Right renal cortex interstitium (tissue), 3 donors: ENCODE measurements around the gene UVRAG. TPM values are rescaled to one million over a fixed set of nuclear protein-coding genes. Genes with fewer than 3 reads are reported as not detected.

Source experiments
- DNase-seq, 3 donors: peaks; one replicate each; pipeline ENCODE4 v3.0.0-alpha.2; 2013; ENCODE audit warnings: low read depth in 3 of 3, low spot score in 2 of 3
- polyA plus RNA-seq, 3 donors: library from polyadenylated mRNA; unstranded; fragments of 120-200 nt; gene quantifications; one replicate each; pipeline ENCODE4 v1.2.1, GENCODE V29; 2013; ENCODE audit not compliant: insufficient read length in 3 of 3

Gene UVRAG
- polyA plus RNA-seq, 3 donors = 16.4 to 19.5 (median 17.5) TPM

DNA sequence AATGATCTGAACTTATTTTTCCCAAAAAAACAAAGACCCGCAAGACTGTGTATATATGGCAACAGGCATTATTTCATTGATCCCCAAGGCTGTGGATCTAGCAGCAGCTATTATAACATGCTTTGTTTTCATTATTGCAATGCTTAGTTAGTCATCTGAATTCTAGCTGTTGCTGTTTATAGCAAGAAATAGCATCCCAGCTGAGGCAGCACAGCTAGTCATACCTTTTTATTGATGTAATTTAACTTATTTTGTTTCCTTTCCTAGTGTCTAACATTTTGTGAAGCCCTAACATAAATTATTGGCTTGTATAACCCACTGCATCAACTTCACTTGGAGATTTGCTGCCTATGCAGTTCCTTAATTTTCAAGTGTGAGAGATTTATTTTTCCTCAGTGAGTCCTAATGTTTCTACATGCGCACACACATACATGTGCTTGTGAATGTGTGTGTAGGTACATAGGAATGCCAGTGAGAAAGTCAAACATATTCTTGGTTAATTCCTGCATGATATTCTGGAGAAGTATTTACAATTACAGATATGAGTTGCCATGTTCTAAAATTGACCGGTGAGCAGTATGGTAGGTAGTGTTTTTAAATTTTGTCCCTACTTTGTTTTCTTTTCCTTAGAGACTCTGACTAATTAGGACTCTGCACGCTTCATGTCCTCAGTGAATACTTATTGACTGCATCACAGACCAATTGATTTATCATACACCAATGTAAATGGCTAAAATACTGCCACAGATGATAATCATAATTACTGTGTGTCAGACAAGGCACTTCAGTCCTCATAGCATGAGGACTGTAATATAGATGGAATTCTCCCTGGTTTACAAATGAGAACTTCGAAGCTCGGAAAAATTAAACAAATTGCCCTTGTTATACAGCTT lies 272.0 kb downstream of the UVRAG start:
- DNase-seq = no peak

DNA sequence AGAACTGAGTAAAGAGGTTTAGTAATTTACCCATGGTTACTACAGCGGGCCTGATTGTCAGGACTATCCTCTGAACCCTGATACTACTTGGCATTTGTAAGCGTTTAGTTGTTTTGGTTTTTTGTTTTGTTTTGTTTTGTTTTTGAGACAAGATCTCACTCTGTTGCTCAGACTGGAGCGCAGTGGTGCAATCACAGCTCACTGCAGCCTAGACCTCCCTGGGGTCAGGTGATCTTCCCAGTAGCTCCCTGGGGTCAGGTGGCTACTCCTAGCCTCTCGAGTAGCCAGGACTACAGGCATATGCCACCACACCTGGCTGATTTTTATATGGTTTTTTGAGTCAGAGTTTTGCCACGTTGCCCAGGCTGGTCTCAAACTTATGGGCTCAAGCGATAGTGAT lies 272.7 kb downstream of the UVRAG start:
- no peak for DNase-seq

DNA sequence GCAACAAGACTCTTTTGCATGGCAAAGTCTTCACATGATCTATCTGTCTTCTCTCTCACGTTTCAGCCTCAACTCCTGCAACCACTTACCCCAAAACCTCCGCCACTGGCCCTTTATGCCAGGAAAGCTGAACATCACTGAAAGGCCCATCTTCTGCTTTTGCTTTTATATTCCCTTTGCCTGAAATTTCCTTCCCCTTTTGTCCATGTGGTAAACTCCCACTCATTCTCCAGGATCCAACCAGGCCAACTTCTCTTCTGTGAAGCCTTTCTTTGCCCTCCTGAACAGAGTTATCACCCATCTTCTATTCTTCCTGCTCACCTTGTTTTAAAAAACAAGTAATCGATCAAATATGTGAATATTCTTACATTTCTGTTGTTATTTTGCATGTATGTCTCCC lies 273.5 kb downstream of the UVRAG start:
- DNase-seq = no peak

DNA sequence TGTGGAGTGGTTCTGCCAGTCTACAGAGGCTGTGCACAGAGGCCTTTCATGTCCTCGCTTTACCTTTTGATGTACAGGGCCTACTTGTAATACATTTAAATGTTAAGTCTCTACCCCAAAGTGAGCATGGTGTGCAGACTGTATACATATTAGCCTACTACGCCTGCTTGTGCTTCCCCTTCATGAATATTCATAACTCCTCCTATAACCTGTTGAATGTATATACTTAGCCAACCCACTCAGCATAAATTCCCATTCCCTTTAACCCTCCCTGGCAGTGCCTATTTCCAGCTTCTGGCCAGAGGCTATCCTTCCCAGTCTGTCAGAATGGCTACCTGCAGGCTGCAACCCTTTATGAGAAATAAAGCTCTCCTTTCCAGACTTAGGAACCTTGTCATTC lies 275.2 kb downstream of the UVRAG start:
- no peak for DNase-seq

DNA sequence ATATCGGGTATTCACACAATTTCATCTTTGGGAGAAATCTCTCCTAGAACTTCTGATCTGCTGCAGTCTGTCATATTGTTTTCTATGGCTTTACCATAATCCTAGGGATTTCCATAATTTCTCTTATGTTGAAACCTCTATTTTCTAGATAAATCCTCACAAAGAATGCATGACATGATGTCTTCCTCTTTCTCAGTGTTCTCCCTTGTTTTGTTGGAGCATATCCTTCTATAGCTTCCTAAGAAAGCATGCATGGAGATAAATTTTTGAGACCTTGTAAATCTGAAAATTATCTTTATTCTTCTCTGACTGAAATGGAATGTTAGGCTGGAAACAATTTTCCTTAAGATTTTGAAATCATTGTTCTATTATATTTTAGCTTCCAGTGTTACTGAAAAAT lies 275.8 kb downstream of the UVRAG start:
- no peak for DNase-seq

DNA sequence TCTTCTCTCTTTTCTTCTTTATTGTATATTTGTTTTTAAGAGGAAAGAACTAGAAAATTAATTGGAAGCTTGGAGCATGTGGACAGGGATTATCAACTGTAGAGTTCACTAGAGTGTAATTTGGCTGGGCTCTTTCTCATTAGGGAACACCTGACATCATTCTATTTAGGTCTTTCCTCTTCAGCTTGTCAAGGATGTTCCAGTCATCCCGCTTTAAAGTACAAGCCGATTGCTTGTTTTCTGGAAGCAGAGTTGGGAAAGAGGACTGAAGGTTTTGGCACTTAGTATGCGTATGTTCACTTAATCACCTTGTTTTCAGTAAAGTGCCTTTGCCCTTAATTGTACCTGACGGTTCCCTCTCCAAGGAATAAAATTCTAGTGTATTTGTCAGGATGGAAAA lies 279.7 kb downstream of the UVRAG start:
- DNase-seq = no peak

DNA sequence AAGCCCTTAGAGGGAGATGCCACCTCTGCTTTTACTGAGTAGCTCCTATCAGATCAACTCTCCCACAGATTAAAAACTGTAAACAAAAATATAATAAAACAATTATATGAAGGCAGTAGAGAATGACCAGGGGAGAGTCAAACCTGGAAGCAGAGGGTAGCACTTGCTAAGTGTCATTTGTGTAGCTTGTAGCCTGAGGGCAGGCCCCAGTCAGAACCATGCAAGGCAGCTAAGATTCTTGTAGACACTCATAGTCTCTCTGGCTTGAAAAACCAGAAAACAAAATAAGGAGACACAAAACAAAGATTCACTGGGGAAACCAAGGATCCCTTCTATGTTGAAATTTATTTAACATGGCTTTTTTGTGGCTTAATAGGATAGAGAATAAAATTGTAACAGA lies 280.9 kb downstream of the UVRAG start:
- DNase-seq = no peak

DNA sequence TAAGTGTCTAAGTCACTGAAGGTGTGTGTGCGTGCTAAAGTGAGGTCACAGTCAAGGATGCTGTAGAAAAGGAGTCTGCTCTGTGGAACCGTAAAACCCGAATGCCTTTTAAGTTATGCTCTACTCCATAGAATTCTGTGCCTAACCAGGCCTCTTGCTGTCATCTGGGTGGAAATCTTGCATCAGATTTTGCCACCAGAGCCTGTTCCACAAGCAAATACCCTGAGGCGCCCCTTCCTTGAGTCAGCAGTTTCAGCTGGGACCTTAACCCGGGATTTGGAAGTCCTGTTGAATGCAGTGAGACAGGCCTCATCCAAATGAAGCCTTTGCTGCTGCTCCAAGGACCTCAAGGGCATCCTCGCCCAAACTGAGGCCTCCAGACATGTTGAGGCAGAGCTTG lies 281.5 kb downstream of the UVRAG start:
- DNase-seq = no peak

DNA sequence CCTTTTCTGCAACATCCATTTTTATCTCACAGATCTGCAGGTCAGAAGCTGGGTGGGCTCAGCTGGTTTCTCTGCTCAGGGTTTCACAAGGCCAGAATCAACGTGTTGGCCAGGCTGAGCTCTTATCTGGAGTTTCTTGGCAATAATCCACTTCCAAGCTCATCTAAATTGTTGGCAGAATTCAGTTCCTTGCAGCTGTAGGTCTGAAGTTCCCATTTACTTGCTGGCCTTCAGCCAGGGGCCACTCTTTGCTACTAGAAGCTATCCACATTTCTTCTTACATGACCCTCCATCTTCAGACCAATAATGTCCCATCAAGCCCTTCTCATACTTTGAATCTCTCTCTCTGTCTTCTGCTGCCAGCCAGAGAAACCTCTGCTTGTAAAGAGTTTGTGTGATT lies 287.8 kb downstream of the UVRAG start:
- DNase-seq = no peak

DNA sequence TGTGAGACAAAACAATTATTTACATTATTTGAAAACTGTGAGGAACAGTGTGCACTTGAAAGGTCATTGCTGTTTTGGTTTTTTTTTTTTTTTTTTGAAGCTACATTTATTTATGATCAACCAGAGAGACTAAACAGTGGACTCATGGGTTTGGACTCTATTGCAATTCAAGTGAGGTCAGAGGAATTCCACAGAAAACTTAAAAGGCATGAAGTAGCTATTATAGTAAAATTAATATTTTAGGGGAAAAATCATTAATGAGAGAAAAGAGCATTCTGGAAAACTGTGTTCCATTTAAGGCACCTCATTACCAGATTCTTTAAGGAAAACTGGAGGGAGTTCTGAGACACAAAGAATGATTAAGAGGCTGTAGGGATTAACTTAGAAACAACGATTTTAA lies 288.4 kb downstream of the UVRAG start:
- DNase-seq = no peak

DNA sequence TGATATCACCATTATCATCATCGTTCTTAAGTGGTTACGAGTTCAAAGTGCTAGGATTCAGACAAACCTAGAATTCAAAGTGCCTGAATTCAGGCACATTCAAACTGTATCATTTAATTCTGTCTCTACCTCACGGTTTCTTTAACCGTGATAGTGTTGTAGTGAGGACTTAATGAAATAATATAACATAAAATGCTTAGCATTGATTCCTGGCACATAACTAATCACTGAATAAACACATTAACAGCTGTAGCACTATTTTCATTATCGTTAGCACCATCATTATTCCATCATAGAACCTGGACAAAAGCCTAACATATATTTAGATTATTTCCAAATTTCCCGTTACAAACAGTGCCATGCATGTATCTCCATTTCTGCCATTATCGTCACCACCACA lies 289.3 kb downstream of the UVRAG start:
- no peak for DNase-seq

DNA sequence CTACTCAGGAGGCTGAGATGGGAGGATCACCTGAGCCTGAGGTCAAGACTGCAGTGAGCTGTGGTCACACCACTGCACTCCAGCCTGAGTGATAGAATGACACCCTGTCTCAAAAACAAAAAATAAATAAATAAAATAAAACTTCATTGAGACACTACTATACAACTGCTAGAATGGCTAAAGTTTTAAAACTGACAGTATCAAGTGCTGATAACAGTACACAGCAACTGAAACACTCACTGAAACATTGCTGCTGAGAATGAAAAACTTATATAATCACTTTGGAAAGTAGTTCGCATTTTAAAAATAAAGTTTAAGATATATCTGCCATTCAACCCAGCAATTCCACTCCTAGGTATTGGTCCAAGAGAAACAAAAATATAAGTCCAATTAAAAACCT lies 290.6 kb downstream of the UVRAG start:
- DNase-seq = no peak

DNA sequence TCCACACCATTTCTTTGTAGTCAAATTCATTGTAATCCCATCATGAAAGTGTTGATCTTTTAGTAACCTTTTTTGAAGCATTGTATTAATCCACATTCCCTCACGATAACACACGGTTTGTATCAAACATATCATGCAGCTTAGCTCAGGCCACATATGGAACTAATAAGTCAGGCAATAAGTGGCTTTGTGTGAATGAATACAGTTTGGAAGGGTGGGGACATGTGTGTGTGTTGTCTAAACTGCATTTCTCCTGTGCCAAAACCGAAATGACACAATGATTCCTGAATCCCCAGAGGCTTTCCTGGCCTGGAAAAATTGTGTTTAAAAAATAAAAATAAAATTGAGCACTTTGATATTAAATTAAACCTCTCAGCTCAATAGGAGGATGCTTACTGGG lies 293.0 kb downstream of the UVRAG start:
- DNase-seq = no peak

DNA sequence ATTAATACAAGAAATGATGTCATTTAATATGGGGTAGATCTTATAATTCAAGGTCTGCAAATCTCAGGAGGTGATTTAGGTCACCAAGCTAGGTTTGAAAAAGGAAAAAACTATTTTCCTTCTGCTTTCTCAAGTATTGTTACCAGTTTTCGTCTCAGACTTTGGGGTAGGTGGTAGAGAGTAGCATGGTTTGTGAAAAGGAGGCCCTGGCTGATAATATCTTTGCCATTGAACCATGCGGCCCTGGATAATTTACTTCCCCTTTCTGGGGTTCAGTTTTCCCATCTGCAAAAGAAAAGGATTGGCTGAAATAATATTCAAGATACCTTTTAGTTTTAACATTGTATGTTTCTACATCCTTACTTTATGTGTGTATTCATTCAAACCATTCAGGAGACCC lies 299.2 kb downstream of the UVRAG start:
- DNase-seq = no peak

DNA sequence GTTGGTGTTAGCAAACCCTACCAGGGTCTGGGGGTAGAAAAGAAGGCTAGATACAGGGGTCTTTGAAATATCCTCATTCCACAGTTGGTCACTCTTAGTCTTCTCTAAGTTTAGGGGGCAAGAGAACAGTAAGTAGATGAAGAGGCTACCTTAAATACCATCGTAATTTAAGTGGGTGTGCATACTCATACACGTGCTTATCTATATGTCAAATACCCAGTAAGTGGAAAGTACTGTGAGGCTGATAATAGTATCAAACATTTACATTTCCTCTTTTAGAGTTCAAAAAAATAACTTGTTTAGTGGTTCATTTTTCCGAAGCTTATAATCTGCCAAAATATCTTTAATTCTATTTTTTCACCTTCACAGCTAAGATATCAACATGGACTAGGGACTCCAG lies 300.5 kb downstream of the UVRAG start:
- no peak for DNase-seq

DNA sequence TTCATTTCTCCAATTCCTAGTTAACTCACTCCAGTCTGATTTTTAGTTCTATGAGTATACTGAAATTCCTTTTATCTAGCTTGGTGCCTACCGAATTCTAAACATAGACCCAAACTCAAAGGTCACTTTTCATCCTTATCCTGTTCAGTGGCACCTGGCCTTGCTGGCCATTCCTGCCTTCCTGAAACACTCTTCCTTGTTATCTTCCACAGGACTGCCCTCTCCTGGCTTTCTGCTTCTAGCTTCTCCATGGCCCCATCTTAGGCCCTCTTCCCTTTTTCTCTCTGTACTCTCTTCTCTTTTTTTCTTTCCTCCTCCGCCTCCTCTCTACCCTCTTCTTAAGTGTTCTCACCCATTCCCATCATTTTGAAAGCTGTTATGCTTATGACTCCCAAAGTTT lies 304.0 kb downstream of the UVRAG start:
- DNase-seq = no peak

DNA sequence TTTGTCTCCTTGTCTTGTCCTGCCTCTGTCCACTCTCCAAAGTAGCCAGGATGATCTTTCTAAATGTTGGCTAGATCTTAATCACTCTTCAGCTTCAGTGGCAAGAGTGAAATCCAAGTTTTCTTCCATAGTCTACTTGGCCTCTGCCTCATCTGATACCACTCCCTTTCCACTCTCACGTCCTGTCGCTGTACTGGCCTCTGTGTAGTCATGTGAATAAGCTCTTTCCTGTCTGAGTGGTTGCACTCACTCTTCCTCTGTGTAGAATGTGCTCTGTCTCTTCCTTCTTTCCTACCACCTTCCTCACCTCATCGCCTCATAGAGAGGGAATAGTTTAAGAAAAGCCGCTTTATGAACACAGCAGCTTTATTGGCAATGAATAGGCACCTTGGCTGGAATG lies 304.8 kb downstream of the UVRAG start:
- no peak for DNase-seq

DNA sequence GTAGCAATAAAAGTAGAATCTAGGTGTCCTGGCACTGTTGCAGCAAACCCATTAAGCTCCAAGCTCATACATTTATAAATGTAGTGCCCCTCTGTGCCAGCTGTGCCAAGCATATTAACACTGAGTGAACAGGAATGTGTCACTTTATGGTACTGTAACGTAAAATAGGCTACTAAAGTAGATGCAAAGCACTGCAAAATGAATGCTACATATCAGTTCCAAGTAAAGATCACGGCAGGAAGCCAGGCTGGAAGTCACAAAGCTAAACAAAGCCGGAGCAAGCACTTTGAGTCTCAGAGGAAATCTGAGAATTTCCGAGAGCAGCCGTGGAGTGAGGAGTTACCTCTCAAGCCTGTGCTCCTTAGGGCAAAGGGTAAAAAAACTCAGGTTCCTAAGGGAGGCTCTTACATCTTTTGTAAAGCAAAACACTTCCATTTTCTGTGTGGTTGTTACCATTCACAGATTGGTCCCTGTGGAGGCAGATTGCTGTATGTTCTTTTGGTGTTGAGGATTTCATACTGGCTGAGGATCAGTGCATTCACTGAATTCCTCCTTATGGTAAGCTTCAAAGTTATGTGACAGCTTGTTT lies 305.6 kb downstream of the UVRAG start:
- peak in 1 of 3 donors; percentile 38 for DNase-seq

DNA sequence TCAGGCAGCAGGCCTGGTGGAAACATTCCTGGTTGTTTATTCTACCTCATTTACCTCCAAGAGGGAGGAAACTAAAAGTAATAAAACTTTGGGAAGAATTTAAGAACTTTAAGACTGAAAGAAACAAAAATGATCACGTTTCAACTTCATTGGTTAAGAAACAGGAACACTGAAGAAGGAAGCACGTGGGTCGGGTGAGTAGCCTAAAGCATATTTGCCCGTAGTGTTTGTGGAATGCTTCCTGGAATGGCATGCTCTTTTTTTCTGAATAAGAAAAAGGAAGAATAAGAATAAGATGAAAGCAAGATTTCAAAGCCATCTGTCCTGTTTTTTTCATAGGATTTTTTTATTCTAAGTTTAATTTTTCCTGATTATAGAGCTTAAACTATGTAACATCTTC lies 308.2 kb downstream of the UVRAG start:
- DNase-seq = no peak

DNA sequence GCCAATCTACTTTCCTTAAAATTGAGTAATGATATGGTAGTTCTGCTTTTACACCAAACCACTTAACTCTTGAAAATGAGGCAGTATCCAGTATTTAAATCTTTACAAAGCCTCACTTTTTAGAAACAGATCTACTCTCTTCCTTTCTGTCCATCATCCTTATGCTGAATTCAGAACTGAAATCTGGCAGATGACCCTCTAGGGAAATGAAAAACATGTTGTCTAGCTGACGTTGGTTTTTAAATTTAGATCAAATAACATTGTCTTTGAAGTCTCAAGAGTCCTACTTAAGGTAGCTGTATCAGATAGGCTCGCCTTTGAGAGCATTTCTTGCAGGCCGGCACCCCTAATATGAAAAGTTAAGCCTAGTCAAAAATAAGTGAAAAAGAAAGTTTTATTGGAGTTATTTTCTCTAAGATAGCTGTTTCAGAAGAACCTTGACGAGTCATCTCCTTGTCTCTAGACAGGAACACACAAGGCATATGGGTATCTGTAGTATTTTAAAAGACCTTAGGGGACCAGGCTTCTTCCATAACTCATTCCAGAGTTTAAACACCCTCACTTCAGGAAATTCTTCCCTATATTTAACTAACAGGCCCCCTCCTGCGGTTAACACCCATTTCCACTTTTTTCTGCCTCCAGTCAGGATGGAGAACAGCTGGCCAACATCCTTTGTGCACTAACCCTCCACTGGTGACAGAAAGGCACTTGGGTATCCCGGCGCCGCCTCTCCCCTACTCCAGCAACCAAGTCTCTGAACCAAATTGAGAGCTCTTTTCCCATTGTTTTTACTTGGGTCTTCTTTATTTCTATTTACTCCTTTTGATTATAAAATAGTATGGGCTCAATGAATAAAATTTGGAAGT lies 310.1 kb downstream of the UVRAG start:
- DNase-seq = no peak

DNA sequence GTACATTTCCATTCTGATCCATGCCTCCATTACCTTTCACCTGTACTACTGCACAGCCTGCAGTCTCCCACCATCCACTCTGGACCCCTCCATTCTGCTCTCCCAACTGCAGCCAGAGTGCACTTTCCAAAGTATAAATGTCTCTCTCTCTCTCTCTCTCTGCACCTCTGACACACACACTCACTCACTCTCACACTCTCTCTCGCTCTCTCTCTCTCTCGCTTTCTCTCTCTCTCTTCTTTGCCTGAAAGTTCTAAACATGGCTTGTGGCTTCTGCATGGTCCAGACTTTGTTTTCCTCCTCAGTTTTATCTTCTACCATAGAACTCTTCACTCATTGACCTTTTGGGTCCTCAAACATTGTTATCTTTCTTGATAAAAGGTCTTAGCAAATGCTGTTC lies 314.7 kb downstream of the UVRAG start:
- DNase-seq = no peak

DNA sequence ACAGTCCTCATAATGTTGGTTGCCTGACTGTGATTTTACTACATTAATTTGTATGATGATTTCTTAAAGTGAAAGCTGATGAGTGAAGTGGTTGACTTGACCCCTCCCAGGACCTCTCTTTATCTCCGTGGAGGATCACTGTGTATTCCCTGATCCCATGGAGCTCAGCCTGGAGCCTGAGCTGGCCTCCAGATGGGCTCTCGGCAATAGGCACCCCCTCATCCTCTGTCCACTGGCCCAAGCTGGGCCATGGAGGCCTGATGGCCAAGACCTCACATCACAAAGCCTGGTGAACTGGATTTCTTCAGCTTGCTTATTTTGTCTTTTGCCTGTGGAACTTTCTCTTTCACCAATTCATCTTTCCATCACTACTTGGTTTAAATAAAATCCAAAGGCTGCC lies 316.1 kb downstream of the UVRAG start:
- DNase-seq = no peak
